Stimulated activated CD8-positive, alpha-beta memory T cell treated with anti-CD3 and anti-CD28 coated beads, Interleukin-12 subunit alpha, Interleukin-12 subunit beta, amount 100 ng/mL, for 1 hour (primary cell): ENCODE measurements around the gene OXER1.

Source experiments
- DNase-seq: peaks from one replicate; pipeline ENCODE4 v3.0.0-alpha.2; 2020; ENCODE audit warnings: low read depth

OXER1 gene, protein sequence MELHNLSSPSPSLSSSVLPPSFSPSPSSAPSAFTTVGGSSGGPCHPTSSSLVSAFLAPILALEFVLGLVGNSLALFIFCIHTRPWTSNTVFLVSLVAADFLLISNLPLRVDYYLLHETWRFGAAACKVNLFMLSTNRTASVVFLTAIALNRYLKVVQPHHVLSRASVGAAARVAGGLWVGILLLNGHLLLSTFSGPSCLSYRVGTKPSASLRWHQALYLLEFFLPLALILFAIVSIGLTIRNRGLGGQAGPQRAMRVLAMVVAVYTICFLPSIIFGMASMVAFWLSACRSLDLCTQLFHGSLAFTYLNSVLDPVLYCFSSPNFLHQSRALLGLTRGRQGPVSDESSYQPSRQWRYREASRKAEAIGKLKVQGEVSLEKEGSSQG

GRCh38 chr2:42764096-42764495 is at the start of gene OXER1:
Gene OXER1 (minus strand): TSS chr2:42764135. CDS start chr2:42764062, 73 bp downstream.
- DNase-seq: no peak

DNA sequence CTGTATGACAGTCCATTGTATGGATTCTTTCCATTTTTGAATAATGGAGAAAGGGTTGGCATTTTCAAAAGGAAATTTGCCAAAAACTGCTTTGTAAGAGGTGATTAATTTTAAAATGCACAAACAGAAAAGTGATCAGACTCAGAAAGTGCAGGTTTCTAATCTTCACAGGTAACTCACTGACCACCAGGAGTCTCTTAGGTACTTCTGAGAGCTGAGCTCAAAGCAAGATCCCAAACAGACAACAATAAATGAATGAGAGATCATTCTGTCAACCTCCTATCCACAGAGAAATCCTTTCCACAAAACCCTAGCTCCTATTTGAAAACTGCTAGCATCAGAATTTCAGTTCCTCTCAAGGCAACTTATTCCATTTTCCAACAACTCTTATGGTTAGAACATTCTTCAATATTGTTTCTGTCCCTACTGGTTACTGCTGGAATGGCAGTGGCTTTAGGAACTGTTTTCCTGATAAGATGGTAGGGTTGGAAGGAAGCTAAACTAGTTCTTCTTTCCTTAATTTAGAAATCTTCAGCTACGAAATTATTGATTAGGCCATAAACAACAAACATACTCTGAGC is 49.1 kb upstream of the OXER1 start:
- DNase-seq: no peak

GRCh38 chr2:42810971-42811811 is 47.3 kb upstream of the OXER1 start:
- peak; percentile 15 for DNase-seq

DNA sequence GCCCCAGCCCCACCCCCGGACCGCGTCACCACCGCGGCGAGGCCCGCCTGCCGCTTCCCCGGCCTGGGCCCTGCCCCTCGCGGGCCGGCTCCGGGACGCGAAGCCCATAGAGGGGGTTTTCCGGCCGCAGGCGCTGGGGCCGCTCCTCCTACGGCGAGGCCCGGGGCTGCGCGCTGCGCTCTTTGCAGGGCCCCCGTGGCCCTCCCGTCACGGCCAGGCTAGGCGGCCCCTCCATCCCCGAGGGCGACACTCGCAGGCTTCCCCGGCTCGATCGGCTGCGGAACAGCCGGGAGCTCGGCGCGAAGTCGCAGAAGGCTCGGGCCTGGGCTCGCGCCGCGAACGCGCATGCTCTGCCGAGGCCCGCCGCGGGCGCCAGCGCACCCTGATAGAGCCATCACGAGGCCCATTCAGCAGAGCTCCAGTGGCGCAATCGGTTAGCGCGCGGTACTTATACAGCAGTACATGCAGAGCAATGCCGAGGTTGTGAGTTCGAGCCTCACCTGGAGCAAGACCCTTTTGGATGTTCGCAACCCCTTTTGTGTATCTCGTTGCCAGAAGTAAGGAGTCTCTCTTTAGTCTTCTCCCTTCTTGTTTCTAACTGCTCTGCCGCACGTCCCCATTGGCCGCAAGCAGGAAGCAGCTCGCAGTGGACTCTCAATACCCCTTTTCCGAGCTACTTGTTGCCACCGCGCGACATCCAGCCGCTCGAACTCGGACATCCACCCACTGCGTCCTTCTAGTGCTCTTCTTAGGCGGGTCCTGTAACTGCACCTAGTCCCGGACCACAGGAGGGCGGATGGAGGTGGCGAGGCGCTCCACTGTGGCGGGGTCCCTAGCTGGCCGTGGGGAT is 46.4 kb upstream of the OXER1 start:
- peak; percentile 87 for DNase-seq

GRCh38 chr2:42809819-42810120 is 45.8 kb upstream of the OXER1 start:
- DNase-seq: peak; percentile 41

DNA sequence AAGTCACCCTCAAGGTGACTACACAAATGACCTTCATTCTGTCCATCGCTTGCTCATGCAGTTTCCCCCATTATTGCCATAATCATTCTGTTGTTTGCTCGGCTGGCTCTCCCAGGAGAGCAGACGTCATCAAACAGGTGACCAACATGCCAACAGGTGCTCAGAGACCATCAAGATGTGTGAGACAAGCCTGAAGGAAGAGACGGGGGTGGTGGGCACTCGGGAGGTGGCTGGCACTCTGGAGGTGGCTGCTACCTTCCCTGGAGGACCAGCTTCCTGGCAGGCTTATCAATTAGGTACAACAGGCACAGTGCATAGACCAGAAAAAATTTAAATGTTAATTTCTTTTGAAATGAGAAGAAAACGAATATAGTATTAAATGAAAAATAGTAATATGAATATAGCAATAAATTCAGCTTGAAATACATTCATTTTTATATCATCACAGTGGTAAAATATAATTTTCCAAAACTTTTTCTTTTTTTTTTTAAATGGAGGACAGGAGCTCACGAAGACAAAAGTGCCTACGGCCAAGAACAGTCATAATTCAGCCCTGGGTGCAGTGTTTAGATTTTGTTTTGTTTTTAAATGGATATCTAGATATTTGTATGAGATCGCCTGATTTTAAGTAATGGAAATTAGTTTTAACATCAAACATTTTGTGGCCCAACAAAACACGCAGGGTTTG is 45.3 kb upstream of the OXER1 start:
- DNase-seq: no peak

DNA sequence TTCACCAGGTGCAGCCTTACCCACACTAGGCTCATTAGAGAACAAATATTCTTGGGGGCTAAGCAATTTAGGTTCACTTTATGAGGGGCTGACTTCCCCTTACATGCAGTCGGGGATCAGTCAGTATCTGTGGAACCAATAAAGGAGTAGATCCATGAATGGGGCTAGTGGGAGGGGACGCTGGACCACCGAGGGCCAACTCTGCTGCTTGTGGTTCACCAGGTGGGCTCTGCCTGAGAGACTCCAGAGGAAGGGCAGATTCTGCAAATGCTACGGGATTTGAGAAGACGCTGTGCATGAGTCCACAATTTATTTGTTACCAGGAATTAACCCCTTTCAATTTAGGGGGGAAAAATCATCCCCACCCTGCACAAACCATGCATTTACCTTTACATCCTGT is 44.4 kb upstream of the OXER1 start:
- no peak for DNase-seq

DNA sequence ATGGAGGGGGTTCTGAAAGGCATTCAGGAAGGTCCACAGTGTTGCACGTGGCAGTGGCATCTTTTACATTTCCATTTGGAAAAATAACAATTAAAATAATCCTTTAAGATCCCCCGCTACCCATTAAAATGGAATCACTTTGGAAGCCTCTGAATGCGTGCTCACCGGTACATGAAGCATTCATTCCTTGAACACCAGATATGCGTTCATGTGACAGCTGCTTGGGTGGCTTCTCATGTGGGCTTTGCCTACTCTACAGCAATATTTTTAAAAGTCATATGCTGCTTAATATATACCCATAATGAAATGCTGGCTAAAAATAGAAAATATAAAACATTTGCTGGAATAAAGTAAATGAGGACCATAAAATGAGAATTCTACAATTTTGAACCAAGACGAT is 42.9 kb upstream of the OXER1 start:
- no peak for DNase-seq

- no peak for DNase-seq
Measured at GRCh38 chr2:42804891-42805290, 41.0 kb upstream of the OXER1 start.

DNA sequence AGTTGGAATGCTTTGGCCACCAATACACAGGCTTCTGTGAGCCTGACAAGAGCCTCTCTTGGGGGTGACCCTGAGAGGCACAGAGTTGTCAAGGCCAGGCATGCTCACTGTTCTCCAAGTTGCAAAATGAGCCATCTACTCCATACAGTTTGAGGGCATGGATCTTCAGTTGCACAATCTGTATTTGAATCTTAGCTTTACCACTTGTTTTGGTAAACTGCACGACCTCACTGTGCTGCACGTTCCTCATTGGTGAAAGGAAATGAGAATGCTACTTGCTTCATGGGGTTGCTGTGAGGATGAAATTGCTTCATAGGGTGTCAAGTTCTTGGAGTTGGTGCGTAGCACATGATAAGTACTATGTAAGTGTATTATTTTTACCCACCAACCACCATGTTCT is 40.4 kb upstream of the OXER1 start:
- no peak for DNase-seq

DNA sequence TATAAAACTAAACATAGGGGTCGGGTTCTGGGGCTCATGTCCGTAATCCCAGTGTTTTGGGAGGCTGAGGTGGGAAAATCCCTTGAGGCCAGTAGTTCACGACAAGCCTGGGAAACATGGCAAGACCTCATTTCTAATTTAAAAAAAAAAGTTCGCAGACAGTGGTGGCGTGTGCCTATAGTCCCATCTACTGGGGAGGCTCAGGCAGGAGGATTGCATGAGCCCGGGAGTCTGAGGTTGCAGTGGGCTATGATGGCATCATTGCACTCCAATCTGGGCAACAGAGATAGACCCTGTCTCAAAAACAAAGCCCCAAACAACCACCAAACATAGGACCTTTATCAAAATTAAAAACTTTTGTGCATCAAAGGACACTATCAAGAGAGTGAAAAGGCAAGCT is 38.2 kb upstream of the OXER1 start:
- no peak for DNase-seq

DNA sequence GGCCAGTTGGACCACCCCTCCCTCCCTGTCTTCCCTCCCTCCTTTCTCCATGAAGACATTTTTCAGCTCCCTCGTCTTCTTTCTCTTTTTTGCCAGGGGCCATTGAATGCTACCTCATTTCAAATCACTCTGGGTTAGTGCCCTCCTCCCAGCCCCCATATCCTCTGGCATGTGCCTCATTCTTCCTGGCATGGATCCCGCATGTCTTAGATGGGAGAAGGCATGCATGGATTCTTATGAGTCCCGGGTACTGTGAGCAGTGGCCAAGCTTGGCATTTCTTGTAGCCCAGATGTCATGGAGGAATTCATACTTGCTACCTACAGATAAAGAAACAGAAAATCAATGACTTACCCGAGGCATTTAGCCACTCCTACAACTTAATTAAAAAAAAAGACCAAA is 37.4 kb upstream of the OXER1 start:
- no peak for DNase-seq

- no peak for DNase-seq
Measured at GRCh38 chr2:42800981-42801380, 37.0 kb upstream of the OXER1 start.

DNA sequence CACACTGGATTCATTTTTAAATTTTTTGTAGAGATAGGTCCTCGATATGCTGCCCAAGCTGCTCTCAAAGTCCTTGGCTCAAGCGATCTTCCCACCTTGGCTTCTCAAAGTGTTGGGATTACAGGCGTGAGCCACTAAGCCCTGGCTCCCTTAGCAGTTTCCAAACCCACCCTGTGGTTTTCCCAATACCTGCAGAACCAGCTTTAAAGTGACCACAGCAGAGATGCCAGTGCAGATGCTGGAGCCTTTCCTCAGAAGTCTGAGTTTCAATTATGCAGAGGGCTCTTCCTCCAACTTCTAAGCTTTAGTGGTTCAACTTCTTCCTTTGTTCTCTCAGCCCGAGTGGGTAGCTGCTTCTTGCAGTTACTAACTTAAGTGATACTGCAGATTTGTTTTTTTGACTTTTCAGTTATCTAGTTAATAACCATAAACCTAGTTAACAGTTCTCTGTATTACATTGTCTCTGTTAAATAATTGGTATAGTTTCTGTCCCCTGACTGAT is 36.6 kb upstream of the OXER1 start:
- DNase-seq: no peak

- no peak for DNase-seq
Measured at GRCh38 chr2:42799881-42800280, 35.9 kb upstream of the OXER1 start.

GRCh38 chr2:42797281-42797680 is 33.3 kb upstream of the OXER1 start:
- no peak for DNase-seq

DNA sequence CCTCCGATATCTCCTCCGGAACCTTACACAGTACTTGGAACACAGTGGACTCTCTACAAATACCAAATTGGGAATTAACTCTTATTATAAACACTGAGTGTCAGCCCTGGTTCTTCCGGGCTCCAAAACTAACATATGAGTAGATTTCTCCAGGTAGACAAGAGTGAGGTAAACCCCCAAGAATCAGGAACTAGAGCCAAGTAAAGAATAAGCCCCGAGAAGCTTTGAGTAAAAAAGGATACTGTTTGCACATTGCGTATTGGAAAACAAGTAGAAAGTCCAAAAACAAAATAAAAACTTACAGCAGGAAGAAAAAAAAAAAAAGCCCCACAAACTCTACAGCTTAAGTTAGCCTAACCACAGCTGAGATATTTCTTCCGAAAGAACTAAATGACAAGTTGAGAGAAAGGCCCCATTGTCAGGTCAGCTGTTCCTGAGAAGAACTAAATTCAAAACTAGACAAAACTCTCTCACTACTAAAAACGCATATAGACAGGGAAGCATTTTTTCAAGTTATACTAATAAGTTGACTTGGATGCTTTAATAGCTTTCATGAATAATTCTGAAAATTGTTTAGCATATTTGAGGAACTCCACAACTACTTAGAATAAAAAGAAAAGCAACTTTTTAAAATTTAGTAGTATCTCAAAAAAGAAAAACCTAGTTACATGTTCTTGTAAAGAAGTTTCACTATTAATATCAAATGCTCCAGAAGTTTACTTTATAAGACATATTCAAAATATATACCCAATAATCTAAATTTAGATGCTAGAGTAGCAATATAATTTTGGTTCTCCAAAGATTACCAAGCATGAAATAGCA is 32.7 kb upstream of the OXER1 start:
- DNase-seq: no peak

DNA sequence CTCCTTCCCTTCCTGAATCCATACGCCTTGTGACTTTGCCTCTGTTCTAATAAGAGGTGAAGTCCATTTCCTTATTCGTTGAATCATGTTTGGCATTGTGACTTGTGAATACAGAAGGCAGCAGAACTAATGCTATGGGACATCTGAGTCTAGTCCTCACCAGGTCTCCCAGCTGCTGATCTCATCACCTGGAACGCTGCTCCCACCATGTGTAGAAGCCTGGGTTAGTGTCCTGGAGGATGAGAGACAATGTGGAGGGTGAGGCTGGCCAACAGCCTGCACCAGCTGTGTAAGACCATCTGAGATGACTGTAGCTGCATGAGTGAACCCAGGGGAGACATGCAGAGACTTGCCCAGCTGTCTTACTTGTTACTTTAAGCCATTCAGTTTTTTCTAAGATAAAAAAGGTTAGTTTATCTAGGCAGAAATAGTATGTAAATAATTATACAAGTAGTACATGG is 31.9 kb upstream of the OXER1 start:
- DNase-seq: no peak

- DNase-seq: no peak
Measured at GRCh38 chr2:42795275-42795674, 31.3 kb upstream of the OXER1 start.

- no peak for DNase-seq
Measured at GRCh38 chr2:42794271-42795046, 30.5 kb upstream of the OXER1 start.
